GM12873 (cell line): ENCODE measurements around the gene ZNF552.

Experiments used
- TF ChIP-seq, protein P1 (sequence below): IDR thresholded peaks from 2 replicates; pipeline ENCODE4 v1.5.1; 2012; ENCODE audit warnings: low read depth, mild to moderate bottlenecking, moderate library complexity, low read length, control low read depth; ENCODE audit not compliant: insufficient read depth; ENCODE audit errors: missing control alignments

ZNF552 gene

DNA sequence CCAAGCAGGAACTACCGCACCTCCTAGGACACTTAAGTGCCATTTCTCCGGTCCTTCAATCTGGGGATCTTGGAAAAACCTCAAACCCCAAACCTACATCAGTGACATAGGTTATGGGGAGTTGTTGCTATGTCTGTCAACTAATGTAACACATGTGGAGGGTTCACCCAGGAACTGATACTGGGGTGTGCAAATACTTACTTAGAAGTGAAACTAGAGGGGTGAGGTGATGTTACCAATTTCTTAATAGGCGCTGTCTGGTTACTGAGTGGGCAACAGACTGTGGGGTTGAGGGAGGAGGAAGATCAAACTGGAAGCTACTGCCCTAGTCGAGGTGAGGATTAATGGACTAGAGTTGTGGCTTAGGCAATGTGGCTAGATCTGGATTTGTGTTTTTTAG, 43.3 kb downstream of the ZNF552 start:
- TF ChIP-seq, protein P1, sequence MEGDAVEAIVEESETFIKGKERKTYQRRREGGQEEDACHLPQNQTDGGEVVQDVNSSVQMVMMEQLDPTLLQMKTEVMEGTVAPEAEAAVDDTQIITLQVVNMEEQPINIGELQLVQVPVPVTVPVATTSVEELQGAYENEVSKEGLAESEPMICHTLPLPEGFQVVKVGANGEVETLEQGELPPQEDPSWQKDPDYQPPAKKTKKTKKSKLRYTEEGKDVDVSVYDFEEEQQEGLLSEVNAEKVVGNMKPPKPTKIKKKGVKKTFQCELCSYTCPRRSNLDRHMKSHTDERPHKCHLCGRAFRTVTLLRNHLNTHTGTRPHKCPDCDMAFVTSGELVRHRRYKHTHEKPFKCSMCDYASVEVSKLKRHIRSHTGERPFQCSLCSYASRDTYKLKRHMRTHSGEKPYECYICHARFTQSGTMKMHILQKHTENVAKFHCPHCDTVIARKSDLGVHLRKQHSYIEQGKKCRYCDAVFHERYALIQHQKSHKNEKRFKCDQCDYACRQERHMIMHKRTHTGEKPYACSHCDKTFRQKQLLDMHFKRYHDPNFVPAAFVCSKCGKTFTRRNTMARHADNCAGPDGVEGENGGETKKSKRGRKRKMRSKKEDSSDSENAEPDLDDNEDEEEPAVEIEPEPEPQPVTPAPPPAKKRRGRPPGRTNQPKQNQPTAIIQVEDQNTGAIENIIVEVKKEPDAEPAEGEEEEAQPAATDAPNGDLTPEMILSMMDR, result no peak

DNA sequence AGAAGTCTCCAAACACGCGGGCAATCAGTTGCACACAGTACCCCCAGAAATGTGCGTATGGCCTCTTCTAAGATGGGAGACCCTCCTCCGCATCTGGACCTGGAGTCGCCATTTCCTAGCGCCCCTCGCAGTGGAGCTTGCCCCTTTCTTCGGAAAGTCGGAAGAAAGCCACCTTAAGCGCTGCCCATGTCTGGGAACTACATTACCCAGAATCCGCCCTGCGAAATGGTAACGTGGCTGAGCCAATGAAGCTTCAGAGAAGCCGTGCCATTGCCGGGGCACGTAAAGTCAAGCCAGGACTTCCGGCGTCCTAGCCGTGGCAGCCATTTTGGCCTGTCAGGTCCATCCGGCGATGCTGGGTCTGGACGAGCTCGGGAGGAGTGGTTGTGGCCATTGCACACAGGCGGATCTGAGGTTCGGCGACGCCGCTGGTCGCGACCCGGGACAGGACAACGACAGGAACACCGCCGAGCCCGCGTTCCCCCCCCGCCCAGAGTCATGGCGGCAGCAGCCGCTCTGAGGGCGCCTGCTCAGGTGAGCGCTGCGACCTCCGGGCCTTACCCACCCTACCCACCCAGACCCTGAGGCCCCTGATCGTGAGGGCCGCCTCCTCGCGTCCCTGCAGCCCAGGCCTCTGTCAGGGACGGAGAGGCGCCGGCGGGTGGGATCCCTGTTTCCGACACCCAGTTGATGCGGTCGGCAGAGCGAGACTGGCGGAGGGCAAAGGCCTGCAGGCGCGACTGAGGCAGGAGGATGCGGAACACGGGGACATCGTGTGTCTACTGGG, 45.2 kb downstream of the ZNF552 start, which contains the start of gene ZNF586:
ZNF586 (plus strand) TSS at position 332 of the 787 bp plus-strand sequence; CDS start at position 499, 167 bp downstream.
- TF ChIP-seq, protein P1, result no peak

DNA sequence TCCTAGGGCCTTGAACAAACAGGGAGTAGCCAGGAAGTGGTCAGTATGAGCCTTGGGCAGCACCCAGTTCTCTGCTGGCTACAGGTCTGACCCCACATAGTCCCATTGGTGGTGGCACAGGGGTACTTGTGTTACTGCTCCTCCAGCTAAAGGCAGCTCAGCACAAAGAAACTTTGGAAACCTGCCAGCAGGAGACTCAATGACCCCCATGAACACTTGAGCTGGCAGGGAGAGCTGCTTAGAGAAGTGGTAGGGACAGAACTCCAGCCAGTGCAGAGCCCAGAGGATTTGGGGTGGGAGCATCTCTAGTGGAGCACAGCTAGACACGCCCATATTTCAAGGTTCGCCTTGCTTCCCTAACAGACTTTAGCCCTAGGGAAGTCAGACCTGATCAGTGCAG, 55.6 kb downstream of the ZNF552 start:
- TF ChIP-seq, protein P1, result no peak

DNA sequence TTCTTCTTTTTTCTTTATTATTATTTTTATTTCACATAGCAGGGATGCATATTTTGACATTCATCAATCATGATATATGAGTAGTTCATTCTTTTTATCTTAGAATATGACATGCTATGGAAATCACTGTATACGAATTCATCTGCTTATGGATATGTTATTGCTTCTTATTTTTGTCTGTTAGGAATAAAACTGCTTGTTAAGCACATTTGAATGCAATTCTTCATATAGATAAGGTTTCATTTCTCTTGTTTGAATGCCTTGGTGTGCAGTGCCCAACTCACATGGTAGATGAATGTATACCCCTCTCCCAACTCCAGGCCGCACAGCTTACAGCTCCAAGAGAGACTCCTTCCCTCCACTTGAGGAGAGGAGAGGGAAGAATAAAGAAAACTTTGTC, 56.8 kb downstream of the ZNF552 start:
- TF ChIP-seq, protein P1, result no peak
